ENCODE data around the gene HNRNPUL1.

DNA sequence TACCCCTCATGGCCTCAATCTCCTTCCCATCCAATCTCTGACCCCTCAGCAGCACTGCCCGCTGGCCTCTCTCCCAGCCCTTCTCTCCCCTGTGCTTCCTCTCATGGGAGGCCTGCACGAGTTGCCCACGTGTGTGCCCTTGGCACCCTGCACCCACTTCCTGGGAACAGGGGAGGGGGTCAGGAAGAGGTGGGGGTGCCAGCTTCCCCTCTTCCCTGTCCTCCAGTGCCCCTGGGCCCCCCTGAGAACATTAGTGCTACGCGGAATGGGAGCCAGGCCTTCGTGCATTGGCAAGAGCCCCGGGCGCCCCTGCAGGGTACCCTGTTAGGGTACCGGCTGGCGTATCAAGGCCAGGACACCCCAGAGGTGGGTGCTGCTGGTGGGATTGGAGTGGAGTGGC, 25.9 kb upstream of the HNRNPUL1 start:
- TF ChIP-seq ESRRA (IDR thresholded peaks at IDR 0.05; ENCODE audit: low read length): no peak
- TF ChIP-seq ZNF207 (IDR thresholded peaks at IDR 0.05; ENCODE audit: borderline replicate concordance): no peak
- TF ChIP-seq, protein P1, sequence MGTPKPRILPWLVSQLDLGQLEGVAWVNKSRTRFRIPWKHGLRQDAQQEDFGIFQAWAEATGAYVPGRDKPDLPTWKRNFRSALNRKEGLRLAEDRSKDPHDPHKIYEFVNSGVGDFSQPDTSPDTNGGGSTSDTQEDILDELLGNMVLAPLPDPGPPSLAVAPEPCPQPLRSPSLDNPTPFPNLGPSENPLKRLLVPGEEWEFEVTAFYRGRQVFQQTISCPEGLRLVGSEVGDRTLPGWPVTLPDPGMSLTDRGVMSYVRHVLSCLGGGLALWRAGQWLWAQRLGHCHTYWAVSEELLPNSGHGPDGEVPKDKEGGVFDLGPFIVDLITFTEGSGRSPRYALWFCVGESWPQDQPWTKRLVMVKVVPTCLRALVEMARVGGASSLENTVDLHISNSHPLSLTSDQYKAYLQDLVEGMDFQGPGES (IDR thresholded peaks at IDR 0.05): no peak
- TF ChIP-seq CBFB (IDR thresholded peaks at IDR 0.05; ENCODE audit: low read depth): no peak
- TF ChIP-seq, protein P2, sequence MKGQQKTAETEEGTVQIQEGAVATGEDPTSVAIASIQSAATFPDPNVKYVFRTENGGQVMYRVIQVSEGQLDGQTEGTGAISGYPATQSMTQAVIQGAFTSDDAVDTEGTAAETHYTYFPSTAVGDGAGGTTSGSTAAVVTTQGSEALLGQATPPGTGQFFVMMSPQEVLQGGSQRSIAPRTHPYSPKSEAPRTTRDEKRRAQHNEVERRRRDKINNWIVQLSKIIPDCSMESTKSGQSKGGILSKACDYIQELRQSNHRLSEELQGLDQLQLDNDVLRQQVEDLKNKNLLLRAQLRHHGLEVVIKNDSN (IDR thresholded peaks at IDR 0.05; ENCODE audit: borderline replicate concordance, extremely low read length, insufficient read depth, low read depth, low read length): no peak
- TF ChIP-seq, protein P3, sequence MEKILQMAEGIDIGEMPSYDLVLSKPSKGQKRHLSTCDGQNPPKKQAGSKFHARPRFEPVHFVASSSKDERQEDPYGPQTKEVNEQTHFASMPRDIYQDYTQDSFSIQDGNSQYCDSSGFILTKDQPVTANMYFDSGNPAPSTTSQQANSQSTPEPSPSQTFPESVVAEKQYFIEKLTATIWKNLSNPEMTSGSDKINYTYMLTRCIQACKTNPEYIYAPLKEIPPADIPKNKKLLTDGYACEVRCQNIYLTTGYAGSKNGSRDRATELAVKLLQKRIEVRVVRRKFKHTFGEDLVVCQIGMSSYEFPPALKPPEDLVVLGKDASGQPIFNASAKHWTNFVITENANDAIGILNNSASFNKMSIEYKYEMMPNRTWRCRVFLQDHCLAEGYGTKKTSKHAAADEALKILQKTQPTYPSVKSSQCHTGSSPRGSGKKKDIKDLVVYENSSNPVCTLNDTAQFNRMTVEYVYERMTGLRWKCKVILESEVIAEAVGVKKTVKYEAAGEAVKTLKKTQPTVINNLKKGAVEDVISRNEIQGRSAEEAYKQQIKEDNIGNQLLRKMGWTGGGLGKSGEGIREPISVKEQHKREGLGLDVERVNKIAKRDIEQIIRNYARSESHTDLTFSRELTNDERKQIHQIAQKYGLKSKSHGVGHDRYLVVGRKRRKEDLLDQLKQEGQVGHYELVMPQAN (conservative IDR thresholded peaks at IDR 0.05): no peak
- TF ChIP-seq, protein P4, sequence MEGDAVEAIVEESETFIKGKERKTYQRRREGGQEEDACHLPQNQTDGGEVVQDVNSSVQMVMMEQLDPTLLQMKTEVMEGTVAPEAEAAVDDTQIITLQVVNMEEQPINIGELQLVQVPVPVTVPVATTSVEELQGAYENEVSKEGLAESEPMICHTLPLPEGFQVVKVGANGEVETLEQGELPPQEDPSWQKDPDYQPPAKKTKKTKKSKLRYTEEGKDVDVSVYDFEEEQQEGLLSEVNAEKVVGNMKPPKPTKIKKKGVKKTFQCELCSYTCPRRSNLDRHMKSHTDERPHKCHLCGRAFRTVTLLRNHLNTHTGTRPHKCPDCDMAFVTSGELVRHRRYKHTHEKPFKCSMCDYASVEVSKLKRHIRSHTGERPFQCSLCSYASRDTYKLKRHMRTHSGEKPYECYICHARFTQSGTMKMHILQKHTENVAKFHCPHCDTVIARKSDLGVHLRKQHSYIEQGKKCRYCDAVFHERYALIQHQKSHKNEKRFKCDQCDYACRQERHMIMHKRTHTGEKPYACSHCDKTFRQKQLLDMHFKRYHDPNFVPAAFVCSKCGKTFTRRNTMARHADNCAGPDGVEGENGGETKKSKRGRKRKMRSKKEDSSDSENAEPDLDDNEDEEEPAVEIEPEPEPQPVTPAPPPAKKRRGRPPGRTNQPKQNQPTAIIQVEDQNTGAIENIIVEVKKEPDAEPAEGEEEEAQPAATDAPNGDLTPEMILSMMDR (IDR thresholded peaks at IDR 0.05 in 2 of 3, conservative IDR thresholded peaks at IDR 0.05 in 1 of 3; ENCODE audit: control insufficient read depth in 2 of 3, extremely low read depth in 1 of 3, insufficient read depth in 1 of 3, low read depth in 3 of 3, low read length in 3 of 3): no peak
- TF ChIP-seq EP300 (IDR thresholded peaks at IDR 0.05; ENCODE audit: borderline replicate concordance in 1 of 2, control insufficient read depth in 1 of 2, low read depth in 2 of 2, low read length in 2 of 2): no peak
- TF ChIP-seq NR2C1 (IDR thresholded peaks at IDR 0.05): no peak
- TF ChIP-seq NFIC (IDR thresholded peaks at IDR 0.05; ENCODE audit: low read depth, low read length): no peak
